H1 (cell line): Measurements from ENCODE around the gene SLC15A3. TPM values are rescaled to one million over a fixed set of nuclear protein-coding genes. Genes with fewer than 3 reads are reported as not detected.

Experiments used
- CTCF ChIA-PET: fragments of 300-600 bp; sonication (Branson Sonifier 250); formaldehyde crosslinking; loops from one replicate; lab custom pipeline; 2021; ENCODE audit not compliant: partially characterized antibody; lab: Charles Lee
- POLR2A ChIA-PET: fragments of 300-600 bp; sonication (Branson Sonifier 250); formaldehyde crosslinking; loops from one replicate; lab custom pipeline; 2021; ENCODE audit warnings: inconsistent platforms; ENCODE audit not compliant: partially characterized antibody; lab: Charles Lee
- DNase-seq, 2 experiments: peaks; one replicate each; pipeline versions ENCODE4 v3.0.0 to v3.0.0-alpha.2; 2010 to 2022; ENCODE audit warnings: low spot score in 2 of 2, low read depth in 1 of 2, mixed read lengths in 1 of 2
- FAIRE-seq: peaks from 2 replicates; lab custom pipeline; 2011; peaks lifted over from hg19 to GRCh38; lab: Jason Lieb, UNC
- H2AFZ ChIP-seq: 2 replicates; pipeline ENCODE4 v1.8.1; 2012; ENCODE audit warnings: low read length, inconsistent platforms
- H2AK5ac ChIP-seq: 2 replicates; pipeline ENCODE4 v1.6.1; 2013; ENCODE audit warnings: low read depth, low read length
- H2BK120ac ChIP-seq: replicated peaks from 2 replicates; pipeline ENCODE3; 2013; ENCODE audit warnings: low read depth, low read length, inconsistent platforms
- H2BK12ac ChIP-seq: 2 replicates; pipeline ENCODE4 v1.6.1; 2013; ENCODE audit warnings: low read depth, low read length
- H2BK15ac ChIP-seq: 2 replicates; pipeline ENCODE4 v1.6.1; 2013; ENCODE audit warnings: low read length
- H2BK20ac ChIP-seq: 2 replicates; pipeline ENCODE4 v1.6.1; 2013; ENCODE audit warnings: low read length
- H2BK5ac ChIP-seq: 2 replicates; pipeline ENCODE4 v1.6.1; 2013; ENCODE audit warnings: low read depth, low read length
- H3K14ac ChIP-seq: 2 replicates; pipeline ENCODE4 v1.6.1; 2013; ENCODE audit warnings: inconsistent platforms; ENCODE audit not compliant: insufficient read length
- H3K18ac ChIP-seq: 2 replicates; pipeline ENCODE4 v1.6.1; 2013; ENCODE audit warnings: low read length; ENCODE audit errors: extremely low read depth
- H3K23ac ChIP-seq: 2 replicates; pipeline ENCODE4 v1.6.1; 2013; ENCODE audit warnings: inconsistent platforms; ENCODE audit not compliant: insufficient read length
- H3K23me2 ChIP-seq: 2 replicates; pipeline ENCODE4 v1.6.1; 2013; ENCODE audit warnings: low read depth, low read length
- H3K27ac ChIP-seq: 2 replicates; pipeline ENCODE4 v1.6.1; 2011; ENCODE audit warnings: low read depth, low read length, inconsistent platforms
- H3K27me3 ChIP-seq, 4 experiments: replicated peaks in 1 of 4; 1 replicate in 1 of 4; 2 replicates in 3 of 4; pipeline versions ENCODE4 v1.6.1 to v1.8.1; 2011 to 2013; ENCODE audit warnings: low read length in 3 of 4, mild to moderate bottlenecking in 3 of 4, inconsistent platforms in 2 of 4, mixed read lengths in 2 of 4, moderate library complexity in 1 of 4; ENCODE audit not compliant: control insufficient read depth in 3 of 4, insufficient read depth in 3 of 4; ENCODE audit errors: extremely low read depth in 1 of 4
- H3K36me3 ChIP-seq, 4 experiments: 2 replicates each; pipeline versions ENCODE4 v1.6.1 to v1.8.1; 2011 to 2013; ENCODE audit warnings: mild to moderate bottlenecking in 4 of 4, low read length in 3 of 4, moderate library complexity in 2 of 4, control low read depth in 1 of 4, inconsistent platforms in 1 of 4; ENCODE audit not compliant: insufficient read depth in 4 of 4, control insufficient read depth in 2 of 4
- H3K4ac ChIP-seq: replicated peaks from 2 replicates; pipeline ENCODE3; 2013; ENCODE audit warnings: low read length, low read depth, mixed read lengths, inconsistent platforms; ENCODE audit not compliant: insufficient read length
- H3K4me1 ChIP-seq, 4 experiments: replicated peaks in 1 of 4; 1 replicate in 1 of 4; 2 replicates in 3 of 4; pipeline versions ENCODE4 v1.6.1 to v1.8.1; 2011 to 2013; ENCODE audit warnings: low read length in 3 of 4, inconsistent platforms in 2 of 4, mixed read lengths in 1 of 4; ENCODE audit not compliant: insufficient read depth in 4 of 4, control insufficient read depth in 3 of 4
- H3K4me2 ChIP-seq, 2 experiments: 2 replicates each; pipeline versions ENCODE4 v1.6.1 to v1.8.1; 2011 to 2013; ENCODE audit warnings: low read depth in 2 of 2, low read length in 2 of 2, control low read depth in 1 of 2, inconsistent platforms in 1 of 2, mild to moderate bottlenecking in 1 of 2; ENCODE audit not compliant: insufficient read depth in 1 of 2
- H3K4me3 ChIP-seq, 4 experiments: fragments of 200-600, 300-600 bp in 1 of 4; sonication (generic), shearing (Covaris generic), sonication (Bioruptor Twin) in 1 of 4; 2 replicates each; pipeline versions ENCODE4 v1.5.1 to v1.8.1; 2011 to 2016; ENCODE audit warnings: low read length in 4 of 4, low read depth in 3 of 4, control low read depth in 2 of 4, inconsistent platforms in 2 of 4, mild to moderate bottlenecking in 2 of 4, mixed read lengths in 1 of 4, moderate library complexity in 1 of 4; ENCODE audit not compliant: insufficient read depth in 2 of 4; ENCODE audit errors: extremely low read depth in 1 of 4
- H3K56ac ChIP-seq: replicated peaks from 2 replicates; pipeline ENCODE3; 2013; ENCODE audit warnings: low read depth, mild to moderate bottlenecking, mixed read lengths, low read length, inconsistent platforms; ENCODE audit not compliant: insufficient read length
- H3K79me1 ChIP-seq: 2 replicates; pipeline ENCODE4 v1.6.1; 2013; ENCODE audit warnings: low read depth, low read length, control low read depth
- H3K79me2 ChIP-seq, 2 experiments: 2 replicates each; pipeline versions ENCODE4 v1.6.1 to v1.8.1; 2012 to 2013; ENCODE audit warnings: low read length in 2 of 2, mild to moderate bottlenecking in 2 of 2, inconsistent platforms in 1 of 2; ENCODE audit not compliant: insufficient read depth in 2 of 2, control insufficient read depth in 1 of 2
- H3K9ac ChIP-seq, 4 experiments: replicated peaks in 1 of 4; 1 replicate in 1 of 4; 2 replicates in 3 of 4; pipeline versions ENCODE4 v1.6.1 to v1.8.1; 2011 to 2013; ENCODE audit warnings: low read depth in 3 of 4, low read length in 3 of 4, control low read depth in 2 of 4, mild to moderate bottlenecking in 2 of 4, moderate library complexity in 2 of 4, inconsistent platforms in 1 of 4; ENCODE audit errors: extremely low read depth in 1 of 4
- H3K9me3 ChIP-seq, 2 experiments: 2 replicates each; pipeline versions ENCODE4 v1.6.1 to v1.8.1; 2012 to 2013; ENCODE audit warnings: mild to moderate bottlenecking in 2 of 2, moderate library complexity in 2 of 2, control low read depth in 1 of 2, inconsistent platforms in 1 of 2, low read depth in 1 of 2, low read length in 1 of 2, mixed read lengths in 1 of 2; ENCODE audit not compliant: insufficient read depth in 2 of 2
- H4K20me1 ChIP-seq, 2 experiments: replicated peaks in 1 of 2; 2 replicates each; pipeline versions ENCODE3 to v1.8.1; 2011 to 2013; ENCODE audit warnings: inconsistent platforms in 2 of 2, low read length in 2 of 2, mild to moderate bottlenecking in 1 of 2; ENCODE audit not compliant: insufficient read depth in 2 of 2, control insufficient read depth in 1 of 2
- H4K5ac ChIP-seq: 2 replicates; pipeline ENCODE4 v1.6.1; 2013; ENCODE audit warnings: low read length, low read depth, mixed read lengths, inconsistent platforms; ENCODE audit not compliant: insufficient read length
- H4K8ac ChIP-seq: 2 replicates; pipeline ENCODE4 v1.8.0; 2013; ENCODE audit warnings: mild to moderate bottlenecking, moderate library complexity, low read length, inconsistent platforms; ENCODE audit not compliant: insufficient read depth; ENCODE audit errors: extremely low read depth
- H4K91ac ChIP-seq: replicated peaks from 2 replicates; pipeline ENCODE3; 2013; ENCODE audit warnings: low read length, mixed read lengths, inconsistent platforms; ENCODE audit not compliant: insufficient read length
- POLR2AphosphoS5 ChIP-seq: IDR thresholded peaks from 2 replicates; pipeline ENCODE4 v1.6.1; 2011; ENCODE audit warnings: low read depth, low read length
- WGBS, 2 experiments: shearing (Covaris generic) in 1 of 2; methylation state at CpG; one replicate each; pipeline versions ENCODE4 v1.1.6 to v1.1.7; 2013 to 2015; ENCODE audit warnings: low lambda C conversion rate in 2 of 2, mixed read lengths in 2 of 2, inconsistent platforms in 1 of 2, low coverage in 1 of 2, missing lambda C conversion rate in 1 of 2; ENCODE audit not compliant: insufficient replicate concordance in 2 of 2, insufficient coverage in 1 of 2, insufficient read length in 1 of 2; ENCODE audit errors: extremely low coverage in 1 of 2, missing lambda C conversion rate in 1 of 2; 5-methylcytosine and 5-hydroxymethylcytosine counted together
- polyA plus RNA-seq, 7 experiments: library from polyadenylated mRNA; depleted of rRNA in 3 of 7; stranded (reverse) in 5 of 7; unstranded in 2 of 7; fragments of >200 nt in 5 of 7; fragments of 200-250 nt in 2 of 7; gene quantifications; 1 replicate in 5 of 7; 2 replicates in 1 of 7; 4 replicates in 1 of 7; pipeline versions ENCODE4 v1.2.1 to v1.2.3, GENCODE V29; 2011 to 2013; ENCODE audit warnings: missing spikeins in 2 of 7, mixed read lengths in 2 of 7
- total RNA-seq: library from RNA; stranded (reverse); fragmentation: NEBNext Ultra II Directional; extraction: Animal tissue kit (Norgen Biotek cat#: 25700); gene quantifications from 2 replicates; pipeline ENCODE4 v1.2.1, GENCODE V29; 2021
- TF ChIP-seq, protein P1 (sequence below): IDR thresholded peaks from 2 replicates; pipeline ENCODE4 v1.6.1; 2012; ENCODE audit warnings: inconsistent platforms

Gene SLC15A3
- total and polyA plus RNA-seq, 2 of the 8 experiments (the other 6 are each of a cell fraction or from before 2014, with no cell fraction given): 25.8 to 31.0 TPM

DNA sequence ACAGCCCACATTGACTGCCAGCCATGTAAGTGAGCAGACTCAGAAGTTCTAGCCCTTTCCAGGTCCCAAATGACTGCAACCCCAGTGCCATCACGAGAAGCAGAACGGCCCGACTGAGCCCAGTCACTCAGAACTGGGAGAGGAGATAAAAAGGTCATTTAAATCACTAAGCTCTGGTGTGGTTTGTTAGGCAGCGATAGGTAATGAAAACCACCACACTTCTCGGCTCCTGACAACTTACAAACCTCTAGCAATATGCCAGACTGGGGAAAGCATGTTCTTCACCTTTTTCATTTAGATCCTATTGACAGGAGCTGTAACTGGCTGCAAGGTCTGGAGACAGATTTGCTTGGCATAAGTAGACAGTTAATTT is 6.7 kb downstream of the SLC15A3 start:
- H4K20me1 ChIP-seq: peaks cover 1 to 3% of the 10 kb centered on the region in 2 experiments
- H4K5ac ChIP-seq: no peak overlapping the region
- H3K4me2 ChIP-seq: no peak overlapping the region
- CTCF ChIA-PET: interaction anchor here (0.8 to 2.9 kb wide), 22 partner anchors 9 to 230 kb away, joined by 3 to 20 read pairs (median 4); no protein-coding TSS in a partner anchor
- POLR2A ChIA-PET: interaction anchor here (1.6 to 1.8 kb wide), 2 partner anchors 9 to 16 kb away, joined by 4 to 7 read pairs; no protein-coding TSS in a partner anchor
- WGBS, 2 experiments: 96% methylated on average over 5 of the region's 5 CpGs; no CpG with 5 or more reads in 1 of the 2 experiments
- no peak overlapping the region for H2BK120ac ChIP-seq
- TF ChIP-seq POLR2AphosphoS5: no peak
- TF ChIP-seq, protein P1, sequence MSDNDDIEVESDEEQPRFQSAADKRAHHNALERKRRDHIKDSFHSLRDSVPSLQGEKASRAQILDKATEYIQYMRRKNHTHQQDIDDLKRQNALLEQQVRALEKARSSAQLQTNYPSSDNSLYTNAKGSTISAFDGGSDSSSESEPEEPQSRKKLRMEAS: no peak
- DNase-seq (no peak), FAIRE-seq (no peak)
- H3K4ac ChIP-seq: no peak overlapping the region
- H3K23me2 ChIP-seq: no peaks in the 10 kb centered on the region
- H3K27me3 ChIP-seq: peaks cover 0 to 7% (median 3%) of the 10 kb centered on the region in 4 experiments; a peak in 3 of 7 replicates
- H3K9ac ChIP-seq: no peak overlapping the region
- no peaks in the 10 kb centered on the region for H3K9me3 ChIP-seq
- H3K36me3 ChIP-seq: peaks cover 0 to 3% (median 1%) of the 10 kb centered on the region in 4 experiments; a peak in 2 of 8 replicates
- no peak overlapping the region for H2BK15ac ChIP-seq
- H3K4me1 ChIP-seq: peaks cover 0 to 15% (median 9%) of the 10 kb centered on the region in 4 experiments; a peak in 6 of 7 replicates
- H2AK5ac ChIP-seq: no peak overlapping the region
- H3K79me1 ChIP-seq: no peaks in the 10 kb centered on the region; the same call in 1 of the 2 replicates
- no peak overlapping the region for H4K91ac ChIP-seq
- H3K4me3 ChIP-seq: no peak overlapping the region
- H3K27ac ChIP-seq: no peak overlapping the region
- no peak overlapping the region for H2AFZ ChIP-seq
- no peak overlapping the region for H4K8ac ChIP-seq
- H2BK12ac ChIP-seq: no peak overlapping the region
- H3K23ac ChIP-seq: no peak overlapping the region
- no peak overlapping the region for H3K18ac ChIP-seq
- H3K14ac ChIP-seq: no peak overlapping the region
- H3K79me2 ChIP-seq: peaks cover 0 to 2% of the 10 kb centered on the region in 2 experiments; a peak in 1 of 4 replicates
- no peak overlapping the region for H2BK20ac ChIP-seq
- H2BK5ac ChIP-seq: no peak overlapping the region
- H3K56ac ChIP-seq: no peak overlapping the region
